GM12875 (cell line): Measurements from ENCODE around the gene HK2.

Experiments used
- H3K4me3 ChIP-seq: one replicate; pipeline ENCODE4 v1.5.1; 2011; ENCODE audit warnings: low read depth, low read length, control low read depth
- TF ChIP-seq, protein P1 (sequence below): IDR thresholded peaks from 2 replicates; pipeline ENCODE4 v1.5.1; 2011; ENCODE audit warnings: low read depth, mild to moderate bottlenecking, control low read depth, inconsistent platforms, low read length, moderate library complexity, borderline replicate concordance; ENCODE audit not compliant: insufficient read depth

Gene HK2

GRCh38 chr2:74835831-74836674 is 2.1 kb downstream of the HK2 start:
- peak overlapping the region; percentile 87 for H3K4me3 ChIP-seq
- TF ChIP-seq, protein P1, sequence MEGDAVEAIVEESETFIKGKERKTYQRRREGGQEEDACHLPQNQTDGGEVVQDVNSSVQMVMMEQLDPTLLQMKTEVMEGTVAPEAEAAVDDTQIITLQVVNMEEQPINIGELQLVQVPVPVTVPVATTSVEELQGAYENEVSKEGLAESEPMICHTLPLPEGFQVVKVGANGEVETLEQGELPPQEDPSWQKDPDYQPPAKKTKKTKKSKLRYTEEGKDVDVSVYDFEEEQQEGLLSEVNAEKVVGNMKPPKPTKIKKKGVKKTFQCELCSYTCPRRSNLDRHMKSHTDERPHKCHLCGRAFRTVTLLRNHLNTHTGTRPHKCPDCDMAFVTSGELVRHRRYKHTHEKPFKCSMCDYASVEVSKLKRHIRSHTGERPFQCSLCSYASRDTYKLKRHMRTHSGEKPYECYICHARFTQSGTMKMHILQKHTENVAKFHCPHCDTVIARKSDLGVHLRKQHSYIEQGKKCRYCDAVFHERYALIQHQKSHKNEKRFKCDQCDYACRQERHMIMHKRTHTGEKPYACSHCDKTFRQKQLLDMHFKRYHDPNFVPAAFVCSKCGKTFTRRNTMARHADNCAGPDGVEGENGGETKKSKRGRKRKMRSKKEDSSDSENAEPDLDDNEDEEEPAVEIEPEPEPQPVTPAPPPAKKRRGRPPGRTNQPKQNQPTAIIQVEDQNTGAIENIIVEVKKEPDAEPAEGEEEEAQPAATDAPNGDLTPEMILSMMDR, result peak; percentile 72

GRCh38 chr2:74836675-74837401 is 2.9 kb downstream of the HK2 start:
- peak overlapping the region; percentile 87 for H3K4me3 ChIP-seq
- TF ChIP-seq, protein P1, result no peak

GRCh38 chr2:74841641-74842040 is 7.7 kb downstream of the HK2 start:
- TF ChIP-seq, protein P1, result no peak

DNA sequence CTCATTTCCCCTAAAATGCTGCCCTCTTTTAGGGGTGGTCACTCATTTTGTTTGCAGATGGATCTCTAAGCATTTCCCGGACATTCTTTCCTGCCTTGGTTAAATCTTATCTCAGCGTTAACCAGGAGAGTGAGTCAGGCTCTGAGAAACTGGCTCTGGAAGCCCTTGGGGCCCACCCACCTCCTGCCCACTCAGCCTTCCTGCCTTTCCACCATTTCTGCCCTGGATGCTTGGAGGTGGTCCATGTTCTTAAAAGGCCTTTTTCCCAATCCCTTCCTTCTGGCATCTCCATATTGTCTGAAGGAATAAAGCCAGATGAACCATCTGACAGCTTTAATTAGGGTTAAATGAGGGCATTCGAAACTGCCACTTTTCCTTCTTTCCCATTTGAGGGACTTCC is 9.5 kb downstream of the HK2 start:
- no peak overlapping the region for H3K4me3 ChIP-seq
- TF ChIP-seq, protein P1, result no peak

More at GRCh38 chr2:74841641-74842040, 7.7 kb downstream of the HK2 start:
- H3K4me3 ChIP-seq, result no peak overlapping the region

DNA sequence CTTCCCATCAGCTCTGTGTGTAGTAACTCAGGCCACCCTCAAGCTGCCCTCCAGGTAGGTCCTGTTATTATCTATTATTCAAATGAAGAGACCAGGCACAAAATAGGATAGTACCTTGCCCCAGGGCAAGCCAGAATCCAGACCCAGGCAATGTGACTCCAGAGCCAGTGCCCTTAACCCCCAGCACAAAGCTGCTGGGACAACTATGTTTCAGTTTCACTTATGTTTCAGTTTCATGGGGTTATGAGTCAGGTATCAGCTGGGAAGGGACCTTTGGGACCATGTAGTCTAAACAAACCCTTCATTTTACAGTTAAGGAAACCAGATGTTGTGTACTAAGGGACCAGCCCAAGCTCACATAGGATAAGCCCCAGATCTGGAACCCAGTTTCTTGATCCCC is 10.0 kb downstream of the HK2 start:
- H3K4me3 ChIP-seq, result no peak overlapping the region

DNA sequence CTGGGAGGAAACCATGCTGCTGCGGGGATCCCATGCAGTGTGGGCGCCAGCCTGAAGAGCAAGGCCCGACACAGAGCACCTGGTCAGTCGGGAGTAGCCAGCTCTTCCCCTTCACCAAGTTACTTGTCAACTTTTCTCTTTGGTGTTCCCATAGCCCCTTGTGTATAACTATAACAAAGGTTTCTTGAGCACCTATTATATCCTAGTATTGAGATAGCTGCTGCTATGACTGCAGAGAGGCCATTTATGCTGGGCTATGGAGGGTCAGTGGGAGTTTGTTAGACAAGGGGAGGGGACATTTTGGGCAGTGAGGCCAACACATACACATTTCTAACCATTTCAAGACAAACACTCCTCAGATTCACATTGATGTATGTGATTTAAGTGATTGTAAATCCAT is 10.8 kb downstream of the HK2 start:
- no peak overlapping the region for H3K4me3 ChIP-seq
- TF ChIP-seq, protein P1, result no peak

More for the DNA sequence above, 10.0 kb downstream of the HK2 start:
- TF ChIP-seq, protein P1, result no peak

DNA sequence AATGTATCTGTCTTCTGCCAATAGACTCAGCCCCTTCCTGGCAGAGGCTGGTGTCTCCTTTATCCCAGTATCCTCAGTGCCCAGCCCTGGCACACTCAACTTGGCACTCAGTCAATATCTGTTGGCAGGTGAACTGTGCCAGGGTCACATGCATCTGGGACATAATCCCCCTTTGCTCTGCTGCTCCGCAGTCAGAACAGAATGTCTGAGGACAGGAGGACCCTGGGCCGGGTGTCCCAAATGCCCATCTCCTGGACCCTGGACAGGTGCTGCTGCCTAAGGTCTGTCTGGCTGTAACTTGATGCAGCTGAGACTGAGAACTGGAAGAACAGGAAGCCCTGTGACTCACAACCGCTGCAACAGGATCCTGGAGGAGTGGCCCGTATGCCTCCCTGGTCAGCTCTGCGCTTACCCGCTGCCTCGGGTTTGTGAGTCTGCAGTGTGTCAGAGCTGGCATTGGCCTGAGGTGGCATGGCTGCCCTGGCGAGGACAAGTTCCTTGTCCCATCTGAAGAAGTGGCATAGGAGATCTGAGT is 11.4 kb downstream of the HK2 start:
- H3K4me3 ChIP-seq, result no peak overlapping the region
- TF ChIP-seq, protein P1, result no peak
